Globus pallidus (tissue), 1 donor: Measurements from ENCODE around the gene VEGFA.

Experiments
- DNase-seq: peaks from one replicate; pipeline ENCODE4 v3.0.0-alpha.2; 2015; ENCODE audit warnings: low spot score

VEGFA gene

GRCh38 chr6:43759136-43759906 lies 10.7 kb upstream of the VEGFA start:
- DNase-seq = no peak

GRCh38 chr6:43759907-43760206 lies 10.2 kb upstream of the VEGFA start:
- no peak for DNase-seq

- no peak for DNase-seq
These were observed 9.5 kb upstream of the VEGFA start for GRCh38 chr6:43760210-43761168.

- DNase-seq = no peak
These were observed 8.2 kb upstream of the VEGFA start for GRCh38 chr6:43761666-43762409.

- DNase-seq = no peak
These were observed 7.6 kb upstream of the VEGFA start for GRCh38 chr6:43762410-43762768.

- DNase-seq = no peak
These were observed 6.9 kb upstream of the VEGFA start for GRCh38 chr6:43762966-43763695.

GRCh38 chr6:43763812-43764522 lies 6.0 kb upstream of the VEGFA start:
- DNase-seq = no peak

GRCh38 chr6:43764772-43765171 lies 5.2 kb upstream of the VEGFA start:
- no peak for DNase-seq

GRCh38 chr6:43765776-43766499 lies 4.1 kb upstream of the VEGFA start:
- DNase-seq = no peak

GRCh38 chr6:43766500-43766853 lies 3.5 kb upstream of the VEGFA start:
- DNase-seq = no peak

GRCh38 chr6:43766964-43767461 lies 3.0 kb upstream of the VEGFA start:
- no peak for DNase-seq

- DNase-seq = no peak
These were observed 2.2 kb upstream of the VEGFA start for GRCh38 chr6:43767553-43768505.

GRCh38 chr6:43768506-43768860 lies 1.5 kb upstream of the VEGFA start:
- DNase-seq = no peak

GRCh38 chr6:43768983-43769525 lies 957 bp upstream of the VEGFA start:
- DNase-seq = no peak

GRCh38 chr6:43770372-43771209 lies 580 bp downstream of the VEGFA start:
- DNase-seq = no peak

- no peak for DNase-seq
These were observed 1.3 kb downstream of the VEGFA start for GRCh38 chr6:43771210-43771857.

GRCh38 chr6:43771858-43772680 lies 2.1 kb downstream of the VEGFA start:
- no peak for DNase-seq
